Measurements from ENCODE around the gene DBN1.

Gene DBN1

GRCh38 chr5:177504086-177505056, 30.9 kb upstream of the DBN1 start:
- DNase-seq, result no peak

- DNase-seq, result no peak
Measured at GRCh38 chr5:177503351-177504085, 30.1 kb upstream of the DBN1 start.

DNA sequence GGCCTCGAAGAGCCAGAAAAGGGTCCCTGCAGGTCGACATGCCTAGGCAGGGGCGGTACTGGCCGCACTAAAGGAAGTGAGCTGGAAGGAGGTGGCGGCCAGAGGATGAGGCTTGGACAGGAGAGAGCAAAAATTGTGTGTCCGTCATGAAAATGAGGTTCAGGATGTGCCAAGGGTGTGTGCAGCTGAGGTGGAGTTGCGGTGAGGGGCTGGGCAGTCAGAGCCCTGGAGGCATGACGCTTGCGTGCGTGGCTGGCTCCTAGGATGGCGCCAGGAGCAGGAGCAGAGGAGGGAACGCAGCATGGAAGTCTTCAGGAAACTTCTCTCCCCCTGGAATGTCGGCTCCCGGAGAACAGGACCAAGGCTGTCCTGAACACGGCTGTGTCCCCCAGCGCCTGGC, 29.5 kb upstream of the DBN1 start:
- no peak for DNase-seq

- no peak for DNase-seq
Measured at GRCh38 chr5:177501874-177502678, 28.6 kb upstream of the DBN1 start.

GRCh38 chr5:177500685-177501522, 27.5 kb upstream of the DBN1 start:
- no peak for DNase-seq

GRCh38 chr5:177499842-177500241, 26.4 kb upstream of the DBN1 start:
- DNase-seq, result no peak

DNA sequence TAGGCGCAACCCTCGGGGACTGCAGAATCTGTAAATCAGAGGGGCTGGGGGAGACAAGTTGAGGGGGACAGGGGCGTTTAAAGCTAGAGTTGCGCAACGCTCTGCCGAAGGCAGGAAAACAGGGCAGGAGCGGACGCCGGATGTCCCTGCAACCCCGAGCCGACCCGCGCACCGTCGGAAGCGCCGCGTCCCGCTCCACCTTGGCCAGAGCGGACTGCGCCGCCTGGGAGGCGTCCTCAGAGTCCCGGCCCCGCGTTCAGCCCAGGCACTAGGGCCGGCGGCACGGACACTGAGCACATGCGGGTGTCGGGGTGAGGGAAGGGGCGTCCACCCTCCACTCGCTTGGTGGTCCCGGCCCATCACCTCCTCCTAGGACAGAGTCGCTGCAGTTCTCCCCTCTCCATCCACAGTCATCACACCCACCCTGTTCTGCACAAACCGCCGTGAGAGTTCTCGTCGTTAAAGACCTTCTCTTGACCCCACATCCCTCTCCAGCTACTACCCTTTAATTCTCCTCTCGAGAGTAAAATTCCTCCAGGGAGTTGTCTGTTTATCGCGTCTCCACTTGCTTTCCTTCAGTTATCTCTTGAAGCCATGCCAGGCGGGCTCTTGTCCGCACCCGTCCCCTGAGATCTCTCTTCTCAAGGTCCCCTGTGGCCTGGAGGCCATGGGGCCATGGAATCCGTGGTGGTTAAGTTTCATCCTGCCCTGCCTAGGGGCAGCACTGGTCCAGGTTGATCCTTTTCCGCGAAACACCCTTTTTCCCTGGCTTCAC, 24.8 kb upstream of the DBN1 start:
- no peak for DNase-seq

DNA sequence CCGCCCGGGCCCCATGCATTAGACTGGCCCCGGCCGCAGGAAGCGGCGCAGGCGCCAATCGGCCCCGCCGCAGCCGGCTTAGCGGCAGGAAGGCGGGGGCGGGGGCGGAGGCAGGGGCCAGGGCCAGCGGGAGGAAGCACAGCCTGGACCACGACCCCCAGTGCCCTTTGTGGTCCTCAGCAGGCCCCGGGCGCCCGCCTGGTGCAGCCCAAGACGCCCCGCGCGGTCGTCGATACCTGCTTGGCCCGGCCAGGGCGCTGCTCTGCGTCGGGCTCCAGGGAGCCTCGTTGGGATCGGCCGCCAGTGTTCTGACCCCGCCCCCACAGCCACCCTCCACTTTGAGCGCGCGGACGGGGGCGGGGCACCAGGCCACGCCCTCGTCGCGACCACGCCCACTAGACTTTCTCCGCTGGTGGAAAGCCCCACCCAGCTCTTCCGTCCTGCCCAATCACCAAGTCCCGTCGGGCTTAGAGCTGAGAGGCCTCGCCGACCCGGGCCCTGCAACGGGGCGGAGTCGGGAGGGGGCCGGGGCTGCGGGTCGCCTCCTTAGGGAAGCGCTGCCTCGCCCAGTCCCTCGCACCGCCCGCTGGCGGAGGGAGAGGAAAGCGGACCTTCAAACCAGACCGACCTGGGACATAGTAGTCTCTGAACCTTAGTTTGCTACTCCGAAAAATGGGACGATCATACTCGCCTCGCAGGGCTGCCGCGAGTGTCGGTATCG, 24.0 kb upstream of the DBN1 start, which contains the start of gene PDLIM7:
Gene PDLIM7, minus strand, starts transcription at position 313 of the 721 bp plus-strand sequence. CDS start 1,092 bp downstream, outside the sequence.
- DNase-seq, result peak; percentile 94

DNA sequence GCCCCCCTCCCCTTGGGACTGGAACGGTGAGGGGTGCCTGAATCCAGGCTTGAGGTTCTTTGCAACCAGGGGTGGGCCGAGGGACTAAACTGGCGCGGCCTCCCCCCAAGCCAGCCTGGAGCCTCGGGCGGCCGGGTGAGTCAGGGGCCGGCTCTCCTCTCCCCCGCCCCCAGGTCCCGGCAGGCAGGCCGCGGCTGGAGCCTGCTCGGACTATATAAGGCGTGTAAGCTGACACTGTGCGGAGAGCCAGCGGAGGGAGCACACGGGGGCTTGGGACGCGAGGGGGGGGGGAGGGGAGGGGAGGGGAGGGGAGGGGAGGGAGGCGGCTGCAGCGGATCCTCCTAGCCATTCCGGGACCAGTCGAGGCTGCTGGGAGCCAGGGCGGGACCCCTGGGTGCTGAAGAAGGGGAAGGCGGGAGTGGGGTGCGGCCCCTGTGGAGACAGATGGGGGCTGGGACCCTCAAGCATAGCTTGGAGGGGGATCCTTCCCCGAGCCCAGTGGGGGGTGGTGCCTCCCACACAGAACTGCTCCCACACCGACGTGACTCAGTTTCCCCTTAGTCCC, 23.4 kb upstream of the DBN1 start:
- peak; percentile 11 for DNase-seq

GRCh38 chr5:177496070-177496726, 22.8 kb upstream of the DBN1 start:
- DNase-seq, result no peak

- no peak for DNase-seq
Measured at GRCh38 chr5:177495243-177496060, 22.0 kb upstream of the DBN1 start.

- no peak for DNase-seq
Measured at GRCh38 chr5:177494346-177495195, 21.1 kb upstream of the DBN1 start.

- no peak for DNase-seq
Measured at GRCh38 chr5:177493795-177494345, 20.4 kb upstream of the DBN1 start.

DNA sequence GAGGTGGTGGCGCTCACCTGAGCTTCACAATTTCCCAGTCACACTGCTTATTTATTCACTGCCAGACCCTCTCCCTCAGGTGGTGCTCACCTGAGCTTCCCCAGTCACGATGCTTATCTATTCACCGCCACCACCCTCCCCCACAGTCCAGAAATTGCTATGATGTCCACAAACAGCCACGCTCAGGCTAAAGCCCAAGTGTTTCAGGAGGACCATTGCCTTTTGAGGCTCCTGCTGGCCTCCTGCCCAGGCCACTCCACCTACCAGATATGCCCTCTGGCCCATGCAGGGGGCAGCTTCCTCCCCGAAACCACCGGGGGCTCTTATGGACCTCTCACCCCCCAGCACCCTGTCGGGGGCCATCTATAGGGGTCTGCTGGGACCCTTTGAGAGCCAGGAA, 19.4 kb upstream of the DBN1 start:
- DNase-seq, result no peak

GRCh38 chr5:177491983-177492746, 18.7 kb upstream of the DBN1 start:
- DNase-seq, result no peak

- peak; percentile 63 for DNase-seq
Measured at GRCh38 chr5:177491429-177491945, 18.1 kb upstream of the DBN1 start.

All from NCI-H1048 (cell line).